T-helper 17 cell (primary cell): ENCODE measurements around the gene CLEC4M. TPM values are rescaled to one million over a fixed set of nuclear protein-coding genes. Genes with fewer than 3 reads are reported as not detected.
"Not testable (repeated sequence)": the region's sequence is repeated elsewhere in the genome, so short reads cannot be mapped to it uniquely, and the experiment has no call there.

ENCODE experiments used
- ATAC-seq: fragments of 150-1000 bp; cut with Tn5 transposase; 2 replicates; pipeline ENCODE4 v1.10.0; 2021; ENCODE audit warnings: mild to moderate bottlenecking, moderate library complexity
- DNase-seq, 3 donors: peaks; one replicate each; pipeline versions ENCODE4 v3.0.0 to v3.0.0-alpha.2; 2020 to 2021
- H3K9me3 ChIP-seq: one replicate; pipeline ENCODE4 v1.7.0; 2013; ENCODE audit warnings: low read length, mild to moderate bottlenecking; ENCODE audit not compliant: control insufficient read depth, poor library complexity, severe bottlenecking
- H3K27ac Mint-ChIP-seq: one replicate; pipeline ENCODE4 v1.8.0; 2022; ENCODE audit warnings: mild to moderate bottlenecking, moderate library complexity, mixed read lengths
- H3K27me3 Mint-ChIP-seq: one replicate; pipeline ENCODE4 v1.8.0; 2022; ENCODE audit warnings: mixed read lengths
- H3K36me3 Mint-ChIP-seq: one replicate; pipeline ENCODE4 v1.8.0; 2022; ENCODE audit warnings: low read depth, mixed read lengths
- H3K4me1 Mint-ChIP-seq: one replicate; pipeline ENCODE4 v1.8.0; 2022; ENCODE audit warnings: mild to moderate bottlenecking, mixed read lengths
- H3K4me3 Mint-ChIP-seq: one replicate; pipeline ENCODE4 v1.8.0; 2022; ENCODE audit warnings: mild to moderate bottlenecking, moderate library complexity, mixed read lengths
- total RNA-seq, 4 donors: library from RNA in 2 of 4; stranded (reverse) in 2 of 4; gene quantifications; one replicate each; pipeline ENCODE4 v1.2.3 and lab custom pipeline; 2022 to 2026

CLEC4M gene
- total RNA-seq, 2 donors from 2014 or later: 0.17 TPM; not detected in 1

GRCh38 chr19:7788178-7788932 is 25.3 kb downstream of the CLEC4M start:
- Mint-ChIP-seq H3K27ac (no peak overlapping the region), H3K4me1 (peaks cover 4% of the 10 kb centered on the region), H3K4me3 (peak overlapping the region; percentile 56), H3K36me3 (peaks cover 2% of the 10 kb centered on the region), H3K27me3 (peaks cover 44% of the 10 kb centered on the region)
- H3K9me3 ChIP-seq: no peaks in the 10 kb centered on the region
- ATAC-seq (no peak), DNase-seq (no peak)

GRCh38 chr19:7788933-7789323 is 25.9 kb downstream of the CLEC4M start:
- Mint-ChIP-seq H3K4me3 (peak overlapping the region; percentile 83), H3K4me1 (peaks cover 4% of the 10 kb centered on the region), H3K27ac (no peak overlapping the region), H3K36me3 (peaks cover under 1% of the 10 kb centered on the region), H3K27me3 (peaks cover 40% of the 10 kb centered on the region)
- H3K9me3 ChIP-seq: no peaks in the 10 kb centered on the region
- no peak for ATAC-seq
- DNase-seq: no peak

GRCh38 chr19:7789447-7789846 is 26.4 kb downstream of the CLEC4M start:
- Mint-ChIP-seq H3K27me3 (peaks cover 40% of the 10 kb centered on the region), H3K4me1 (peaks cover 4% of the 10 kb centered on the region), H3K36me3 (no peaks in the 10 kb centered on the region), H3K27ac (no peak overlapping the region), H3K4me3 (peak overlapping the region; percentile 83)
- H3K9me3 ChIP-seq: no peaks in the 10 kb centered on the region
- DNase-seq: peak in 1 of 3 donors; percentile 24
- peak; percentile 72 for ATAC-seq

GRCh38 chr19:7790416-7790815 is 27.4 kb downstream of the CLEC4M start:
- H3K9me3 ChIP-seq: no peaks in the 10 kb centered on the region
- no peak for ATAC-seq
- Mint-ChIP-seq H3K4me1 (peaks cover 4% of the 10 kb centered on the region), H3K27me3 (peaks cover 40% of the 10 kb centered on the region), H3K27ac (no peak overlapping the region), H3K4me3 (no peak overlapping the region), H3K36me3 (no peaks in the 10 kb centered on the region)
- no peak for DNase-seq

- DNase-seq: no peak
- no peak overlapping the region for H3K4me3 Mint-ChIP-seq
- peaks cover 39% of the 10 kb centered on the region for H3K27me3 Mint-ChIP-seq
- H3K9me3 ChIP-seq: no peaks in the 10 kb centered on the region
- peaks cover 2% of the 10 kb centered on the region for H3K36me3 Mint-ChIP-seq
- H3K4me1 Mint-ChIP-seq: peaks cover 4% of the 10 kb centered on the region
- ATAC-seq: no peak
- no peak overlapping the region for H3K27ac Mint-ChIP-seq
These were observed 29.2 kb downstream of the CLEC4M start for GRCh38 chr19:7792281-7792680.

- not testable (repeated sequence) for H3K27ac Mint-ChIP-seq, ATAC-seq, H3K4me1 Mint-ChIP-seq, H3K36me3 Mint-ChIP-seq, H3K9me3 ChIP-seq, DNase-seq, H3K4me3 Mint-ChIP-seq
- H3K27me3 Mint-ChIP-seq: peaks cover 38% of the 10 kb centered on the region
These were observed 29.7 kb downstream of the CLEC4M start for GRCh38 chr19:7792701-7793100.

GRCh38 chr19:7793493-7793892 is 30.4 kb downstream of the CLEC4M start:
- no peak for ATAC-seq

GRCh38 chr19:7795555-7796161 is 32.6 kb downstream of the CLEC4M start:
- no peak overlapping the region for H3K4me3 Mint-ChIP-seq
- no peaks in the 10 kb centered on the region for H3K9me3 ChIP-seq
- DNase-seq (no peak), ATAC-seq (no peak)
- peaks cover 2% of the 10 kb centered on the region for H3K36me3 Mint-ChIP-seq
- H3K27me3 Mint-ChIP-seq: peaks cover 27% of the 10 kb centered on the region
- no peaks in the 10 kb centered on the region for H3K4me1 Mint-ChIP-seq
- no peak overlapping the region for H3K27ac Mint-ChIP-seq

More at GRCh38 chr19:7793493-7793892, 30.4 kb downstream of the CLEC4M start:
- Mint-ChIP-seq H3K27ac (no peak overlapping the region), H3K27me3 (peaks cover 34% of the 10 kb centered on the region), H3K4me1 (peaks cover 4% of the 10 kb centered on the region), H3K4me3 (no peak overlapping the region), H3K36me3 (peaks cover 2% of the 10 kb centered on the region)
- no peak for DNase-seq
- no peaks in the 10 kb centered on the region for H3K9me3 ChIP-seq

GRCh38 chr19:7799640-7800355 is 36.8 kb downstream of the CLEC4M start:
- Mint-ChIP-seq H3K4me1 (no peaks in the 10 kb centered on the region), H3K4me3 (no peak overlapping the region), H3K27ac (peak overlapping the region; percentile 1), H3K36me3 (peaks cover 2% of the 10 kb centered on the region), H3K27me3 (peaks cover 18% of the 10 kb centered on the region)
- ATAC-seq: peak; percentile 64
- H3K9me3 ChIP-seq: no peaks in the 10 kb centered on the region
- peak; percentile 15 to 56 (median 21) for DNase-seq

- Mint-ChIP-seq H3K27me3 (peaks cover 18% of the 10 kb centered on the region), H3K27ac (no peak overlapping the region)
These were observed 38.1 kb downstream of the CLEC4M start for GRCh38 chr19:7801020-7801570.

GRCh38 chr19:7806234-7806633 is 43.2 kb downstream of the CLEC4M start:
- Mint-ChIP-seq H3K36me3 (no peaks in the 10 kb centered on the region), H3K4me1 (peaks cover 5% of the 10 kb centered on the region), H3K27ac (no peak overlapping the region), H3K27me3 (peaks cover 7% of the 10 kb centered on the region), H3K4me3 (no peak overlapping the region)
- DNase-seq: no peak
- no peak for ATAC-seq
- no peaks in the 10 kb centered on the region for H3K9me3 ChIP-seq

More at GRCh38 chr19:7801020-7801570, 38.1 kb downstream of the CLEC4M start:
- Mint-ChIP-seq H3K4me3 (no peak overlapping the region), H3K4me1 (no peaks in the 10 kb centered on the region), H3K36me3 (peaks cover 2% of the 10 kb centered on the region)
- no peak for DNase-seq
- no peaks in the 10 kb centered on the region for H3K9me3 ChIP-seq
- no peak for ATAC-seq

GRCh38 chr19:7806876-7807275 is 43.8 kb downstream of the CLEC4M start:
- peaks cover 7% of the 10 kb centered on the region for H3K27me3 Mint-ChIP-seq

GRCh38 chr19:7808108-7808507 is 45.1 kb downstream of the CLEC4M start:
- H3K27ac Mint-ChIP-seq: no peak overlapping the region

More at GRCh38 chr19:7806876-7807275, 43.8 kb downstream of the CLEC4M start:
- DNase-seq (no peak), ATAC-seq (no peak)
- H3K9me3 ChIP-seq: peaks cover 2% of the 10 kb centered on the region
- Mint-ChIP-seq H3K4me1 (peaks cover 5% of the 10 kb centered on the region), H3K27ac (no peak overlapping the region), H3K4me3 (no peak overlapping the region), H3K36me3 (no peaks in the 10 kb centered on the region)

More at GRCh38 chr19:7808108-7808507, 45.1 kb downstream of the CLEC4M start:
- peaks cover 5% of the 10 kb centered on the region for H3K4me1 Mint-ChIP-seq
- H3K9me3 ChIP-seq: peaks cover 7% of the 10 kb centered on the region
- ATAC-seq: no peak
- DNase-seq: no peak
- no peaks in the 10 kb centered on the region for H3K36me3 Mint-ChIP-seq
- no peaks in the 10 kb centered on the region for H3K27me3 Mint-ChIP-seq
- peak overlapping the region; percentile 31 for H3K4me3 Mint-ChIP-seq
